Activated naive CD8-positive, alpha-beta T cell treated with anti-CD3 and anti-CD28 coated beads for 36 hours (primary cell): Measurements from ENCODE around the gene ARHGEF28. TPM values are rescaled to one million over a fixed set of nuclear protein-coding genes. Genes with fewer than 3 reads are reported as not detected.

Experiments
- DNase-seq: peaks from one replicate; pipeline ENCODE4 v3.0.0; 2021
- H3K27ac Mint-ChIP-seq: one replicate; pipeline ENCODE4 v1.8.0; 2022; ENCODE audit warnings: mild to moderate bottlenecking, moderate library complexity, mixed read lengths
- H3K27me3 Mint-ChIP-seq: one replicate; pipeline ENCODE4 v1.8.0; 2022; ENCODE audit warnings: mild to moderate bottlenecking, mixed read lengths
- H3K36me3 Mint-ChIP-seq: one replicate; pipeline ENCODE4 v1.8.0; 2021; ENCODE audit warnings: mild to moderate bottlenecking, mixed read lengths
- H3K4me1 Mint-ChIP-seq: one replicate; pipeline ENCODE4 v1.8.0; 2021; ENCODE audit warnings: mixed read lengths
- H3K4me3 Mint-ChIP-seq: one replicate; pipeline ENCODE4 v1.8.0; 2022; ENCODE audit warnings: mild to moderate bottlenecking, moderate library complexity, mixed read lengths
- H3K9me3 Mint-ChIP-seq: one replicate; pipeline ENCODE4 v1.8.0; 2022; ENCODE audit warnings: mixed read lengths
- total RNA-seq, 2 experiments: library from RNA; stranded (reverse); gene quantifications; one replicate each; pipeline ENCODE4 v1.2.3, GENCODE V29; 2021

The ARHGEF28 gene
- total RNA-seq, 2 experiments from 2014 or later: not detected

GRCh38 chr5:73955271-73955846, 329.4 kb downstream of the ARHGEF28 start:
- Mint-ChIP-seq H3K27me3 (peaks cover 5% of the 10 kb centered on the region), H3K36me3 (no peaks in the 10 kb centered on the region), H3K4me3 (no peak overlapping the region), H3K27ac (no peak overlapping the region), H3K4me1 (peaks cover 5% of the 10 kb centered on the region), H3K9me3 (no peaks in the 10 kb centered on the region)
- DNase-seq: no peak

- H3K27me3 Mint-ChIP-seq: peaks cover 5% of the 10 kb centered on the region
Observed at GRCh38 chr5:73957397-73958001, 331.5 kb downstream of the ARHGEF28 start.

GRCh38 chr5:73958037-73958436, 332.0 kb downstream of the ARHGEF28 start:
- Mint-ChIP-seq H3K27me3 (peaks cover 5% of the 10 kb centered on the region), H3K9me3 (no peaks in the 10 kb centered on the region), H3K4me3 (no peak overlapping the region), H3K27ac (no peak overlapping the region), H3K36me3 (no peaks in the 10 kb centered on the region), H3K4me1 (peaks cover 5% of the 10 kb centered on the region)
- no peak for DNase-seq

More at GRCh38 chr5:73957397-73958001, 331.5 kb downstream of the ARHGEF28 start:
- Mint-ChIP-seq H3K27ac (no peak overlapping the region), H3K36me3 (no peaks in the 10 kb centered on the region), H3K4me1 (peaks cover 5% of the 10 kb centered on the region), H3K4me3 (no peak overlapping the region), H3K9me3 (no peaks in the 10 kb centered on the region)
- no peak for DNase-seq

- no peaks in the 10 kb centered on the region for H3K9me3 Mint-ChIP-seq
Observed at GRCh38 chr5:73960023-73960422, 334.0 kb downstream of the ARHGEF28 start.

GRCh38 chr5:73960426-73960825, 334.4 kb downstream of the ARHGEF28 start:
- DNase-seq: no peak
- no peaks in the 10 kb centered on the region for H3K9me3 Mint-ChIP-seq
- H3K36me3 Mint-ChIP-seq: no peaks in the 10 kb centered on the region
- no peak overlapping the region for H3K4me3 Mint-ChIP-seq
- H3K27ac Mint-ChIP-seq: no peak overlapping the region
- H3K27me3 Mint-ChIP-seq: peaks cover 5% of the 10 kb centered on the region
- peaks cover 5% of the 10 kb centered on the region for H3K4me1 Mint-ChIP-seq

More at GRCh38 chr5:73960023-73960422, 334.0 kb downstream of the ARHGEF28 start:
- no peaks in the 10 kb centered on the region for H3K36me3 Mint-ChIP-seq
- H3K4me1 Mint-ChIP-seq: peaks cover 5% of the 10 kb centered on the region
- H3K4me3 Mint-ChIP-seq: no peak overlapping the region
- no peak for DNase-seq
- H3K27me3 Mint-ChIP-seq: peaks cover 5% of the 10 kb centered on the region
- no peak overlapping the region for H3K27ac Mint-ChIP-seq

GRCh38 chr5:73962801-73963425, 336.9 kb downstream of the ARHGEF28 start:
- Mint-ChIP-seq H3K4me1 (peaks cover 5% of the 10 kb centered on the region), H3K9me3 (no peaks in the 10 kb centered on the region), H3K27ac (no peak overlapping the region), H3K36me3 (no peaks in the 10 kb centered on the region), H3K4me3 (no peak overlapping the region), H3K27me3 (peaks cover 1% of the 10 kb centered on the region)
- DNase-seq: no peak

- Mint-ChIP-seq H3K27ac (no peak overlapping the region), H3K27me3 (no peaks in the 10 kb centered on the region), H3K4me1 (peaks cover 5% of the 10 kb centered on the region), H3K36me3 (no peaks in the 10 kb centered on the region), H3K9me3 (no peaks in the 10 kb centered on the region), H3K4me3 (no peak overlapping the region)
- DNase-seq: no peak
Observed at GRCh38 chr5:73964352-73964865, 338.4 kb downstream of the ARHGEF28 start.

GRCh38 chr5:73966451-73966850, 340.5 kb downstream of the ARHGEF28 start:
- Mint-ChIP-seq H3K4me3 (no peak overlapping the region), H3K4me1 (no peaks in the 10 kb centered on the region), H3K27me3 (no peaks in the 10 kb centered on the region), H3K27ac (no peak overlapping the region), H3K9me3 (no peaks in the 10 kb centered on the region), H3K36me3 (no peaks in the 10 kb centered on the region)
- no peak for DNase-seq

GRCh38 chr5:73967347-73967746, 341.4 kb downstream of the ARHGEF28 start:
- no peaks in the 10 kb centered on the region for H3K4me1 Mint-ChIP-seq
- no peak for DNase-seq
- no peaks in the 10 kb centered on the region for H3K27me3 Mint-ChIP-seq
- H3K27ac Mint-ChIP-seq: no peak overlapping the region
- H3K36me3 Mint-ChIP-seq: no peaks in the 10 kb centered on the region
- H3K9me3 Mint-ChIP-seq: no peaks in the 10 kb centered on the region
- H3K4me3 Mint-ChIP-seq: no peak overlapping the region

GRCh38 chr5:73968246-73968645, 342.2 kb downstream of the ARHGEF28 start:
- Mint-ChIP-seq H3K4me1 (no peaks in the 10 kb centered on the region), H3K27me3 (no peaks in the 10 kb centered on the region), H3K27ac (no peak overlapping the region), H3K9me3 (peaks cover 2% of the 10 kb centered on the region), H3K36me3 (no peaks in the 10 kb centered on the region), H3K4me3 (no peak overlapping the region)
- DNase-seq: no peak

GRCh38 chr5:73968729-73969128, 342.7 kb downstream of the ARHGEF28 start:
- DNase-seq: no peak
- Mint-ChIP-seq H3K36me3 (no peaks in the 10 kb centered on the region), H3K27ac (no peak overlapping the region), H3K4me1 (no peaks in the 10 kb centered on the region), H3K4me3 (no peak overlapping the region), H3K9me3 (peaks cover 2% of the 10 kb centered on the region), H3K27me3 (no peaks in the 10 kb centered on the region)

- Mint-ChIP-seq H3K36me3 (no peaks in the 10 kb centered on the region), H3K27me3 (no peaks in the 10 kb centered on the region), H3K9me3 (peaks cover 2% of the 10 kb centered on the region), H3K27ac (no peak overlapping the region), H3K4me3 (no peak overlapping the region), H3K4me1 (no peaks in the 10 kb centered on the region)
- no peak for DNase-seq
Observed at GRCh38 chr5:73969195-73970036, 343.4 kb downstream of the ARHGEF28 start.

- Mint-ChIP-seq H3K36me3 (no peaks in the 10 kb centered on the region), H3K4me1 (no peaks in the 10 kb centered on the region), H3K4me3 (no peak overlapping the region), H3K27ac (no peak overlapping the region), H3K9me3 (peaks cover 2% of the 10 kb centered on the region), H3K27me3 (no peaks in the 10 kb centered on the region)
- no peak for DNase-seq
Observed at GRCh38 chr5:73971326-73971725, 345.3 kb downstream of the ARHGEF28 start.

- no peak for DNase-seq
- Mint-ChIP-seq H3K4me3 (no peak overlapping the region), H3K9me3 (peaks cover 2% of the 10 kb centered on the region), H3K27me3 (peaks cover 3% of the 10 kb centered on the region), H3K4me1 (no peaks in the 10 kb centered on the region), H3K27ac (no peak overlapping the region), H3K36me3 (no peaks in the 10 kb centered on the region)
Observed at GRCh38 chr5:73973135-73973534, 347.1 kb downstream of the ARHGEF28 start.

GRCh38 chr5:73974871-73975360, 348.9 kb downstream of the ARHGEF28 start:
- peaks cover 2% of the 10 kb centered on the region for H3K9me3 Mint-ChIP-seq
- H3K36me3 Mint-ChIP-seq: no peaks in the 10 kb centered on the region
- H3K4me1 Mint-ChIP-seq: no peaks in the 10 kb centered on the region
- no peak for DNase-seq
- H3K27ac Mint-ChIP-seq: no peak overlapping the region
- no peak overlapping the region for H3K4me3 Mint-ChIP-seq
- H3K27me3 Mint-ChIP-seq: peaks cover 3% of the 10 kb centered on the region
